Esophagus squamous epithelium (tissue), 4 donors: ENCODE results near the gene INHBC.

Source experiments
- CTCF ChIP-seq, 6 experiments: fragments of 450-650 bp in 4 of 6; fragments of 200-600 bp in 2 of 6; sonication (generic) in 2 of 6; IDR thresholded peaks; one replicate each; pipeline ENCODE4 v1.5.1; 2016 to 2019; ENCODE audit warnings: antibody characterized with exemption in 6 of 6, mild to moderate bottlenecking in 4 of 6, moderate library complexity in 4 of 6
- POLR2A ChIP-seq, 4 donors: fragments of 450-650 bp; IDR thresholded peaks; one replicate each; pipeline ENCODE4 v1.6.1; 2017; ENCODE audit warnings: antibody characterized with exemption in 4 of 4, mild to moderate bottlenecking in 4 of 4, moderate library complexity in 3 of 4

GRCh38 chr12:57430112-57430930 lies 4.3 kb upstream of the INHBC start:
- TF ChIP-seq POLR2A (IDR thresholded peaks at IDR 0.05), result peak in 1 of 4 donors; percentile 3
- no peak for TF ChIP-seq CTCF (IDR thresholded peaks at IDR 0.05)
